Stimulated activated CD4-positive, alpha-beta T cell treated with anti-CD3 and anti-CD28 coated beads, Interleukin-4, amount 100 ng/mL, for 1 hour (primary cell): ENCODE measurements around the gene ZNF273.
"Not testable (repeated sequence)": the region's sequence is repeated elsewhere in the genome, so short reads cannot be mapped to it uniquely, and the experiment has no call there.

ENCODE experiments used
- DNase-seq: peaks from one replicate; pipeline ENCODE4 v3.0.0-alpha.2; 2020

ZNF273 gene

DNA sequence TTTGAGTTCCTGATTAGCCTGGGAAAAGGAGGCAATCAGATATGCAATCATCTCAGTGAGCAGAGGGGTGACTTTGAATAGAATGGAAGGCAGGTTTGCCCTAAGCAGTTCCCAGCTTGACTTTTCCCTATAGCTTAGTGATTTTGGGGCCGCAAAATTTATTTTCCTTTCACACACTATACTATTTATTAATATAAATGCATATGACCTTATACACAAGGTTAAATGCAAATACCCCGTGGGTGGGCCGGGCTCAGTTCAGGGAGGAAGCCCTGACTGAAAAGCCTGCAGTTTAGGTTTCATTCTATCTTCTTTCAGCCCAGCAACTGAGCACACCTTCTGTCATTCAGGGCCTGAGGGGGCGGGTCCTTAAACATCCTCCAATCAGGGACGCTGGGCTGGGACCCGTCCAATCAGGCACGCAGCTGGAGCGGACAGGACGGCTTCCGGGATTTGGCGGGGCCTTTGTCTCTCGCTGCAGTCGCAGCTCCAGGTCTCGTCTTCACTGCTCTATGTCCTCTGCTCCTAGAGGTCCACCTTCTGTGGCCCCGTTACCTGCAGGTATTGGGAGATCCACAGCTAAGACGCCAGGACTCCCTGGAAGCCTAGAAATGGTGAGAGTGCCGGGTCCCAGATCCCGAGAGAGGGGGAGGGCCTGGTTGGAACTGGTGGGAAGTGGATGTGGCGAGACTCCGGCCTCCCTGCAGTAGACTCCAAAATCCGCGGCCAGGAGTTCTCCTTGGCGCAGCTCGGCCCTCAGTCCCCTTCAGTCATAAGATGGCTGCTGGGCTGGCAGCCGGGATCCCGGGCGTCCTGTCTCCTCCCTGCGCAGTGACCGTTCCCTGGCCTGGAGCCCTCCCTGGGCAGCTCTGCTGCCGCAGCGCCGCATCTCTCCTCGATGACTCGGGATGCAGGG lies at the start of gene ZNF273:
TSS of gene ZNF273 (plus strand) at position 468 of the 916 bp plus-strand sequence. CDS start at position 513, 45 bp downstream.
- DNase-seq, result peak; percentile 88

DNA sequence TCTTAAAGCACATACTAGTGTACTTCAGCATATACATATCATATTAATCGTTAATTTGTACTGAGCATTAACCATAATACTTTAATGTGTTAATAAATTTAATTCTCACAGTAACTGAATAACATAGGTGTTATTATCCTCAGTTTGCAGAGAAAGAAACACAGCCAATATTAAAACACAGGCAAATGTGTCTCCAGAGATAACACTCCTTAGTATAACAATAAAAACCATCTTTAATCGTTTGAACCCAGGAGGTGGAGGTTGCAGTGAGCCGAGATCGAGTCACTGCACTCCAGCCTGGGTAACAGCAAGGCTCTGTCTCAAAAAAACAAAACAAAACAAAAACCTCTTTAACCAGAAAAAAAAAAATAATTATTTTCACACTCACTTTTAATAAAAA lies 49.4 kb upstream of the ZNF273 start:
- DNase-seq, result no peak

DNA sequence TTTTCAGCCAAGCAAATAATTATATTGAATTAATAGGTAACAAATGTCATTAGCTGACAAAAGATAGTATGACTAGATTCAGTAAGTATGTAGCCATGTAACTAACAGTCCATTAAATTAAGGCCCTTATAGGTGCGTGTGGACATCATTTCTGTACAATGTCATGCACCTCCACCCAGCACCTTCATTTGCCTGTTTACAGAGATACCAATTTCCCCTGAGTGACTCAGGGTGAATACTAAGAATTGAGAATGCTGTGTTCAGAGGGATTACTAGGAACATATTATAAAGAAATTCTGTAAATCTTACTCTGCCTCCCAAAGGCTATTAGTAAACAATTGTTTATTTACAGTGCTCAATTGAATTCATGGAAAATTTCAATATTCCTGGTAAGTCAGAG lies 48.1 kb upstream of the ZNF273 start:
- DNase-seq, result no peak

DNA sequence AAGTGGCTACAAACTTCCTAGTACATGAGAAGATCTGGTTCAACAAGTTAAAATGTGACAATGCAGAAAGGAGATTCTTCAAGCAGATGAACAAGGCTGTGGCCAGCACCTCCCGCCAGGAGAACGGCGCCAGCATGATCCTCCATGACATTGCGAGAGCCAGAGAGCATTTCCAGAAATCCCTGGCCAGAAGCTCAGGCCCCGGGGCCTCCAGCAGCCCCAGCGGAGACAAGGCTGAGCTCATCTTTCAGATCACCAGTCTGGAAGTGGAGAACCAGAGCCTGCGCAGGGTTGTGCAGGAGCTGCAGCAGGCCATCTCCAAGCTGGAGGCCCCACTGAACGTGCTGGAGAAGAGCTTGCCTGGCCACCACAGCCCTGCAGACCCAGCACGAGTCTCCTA lies 40.1 kb upstream of the ZNF273 start:
- DNase-seq, result no peak

DNA sequence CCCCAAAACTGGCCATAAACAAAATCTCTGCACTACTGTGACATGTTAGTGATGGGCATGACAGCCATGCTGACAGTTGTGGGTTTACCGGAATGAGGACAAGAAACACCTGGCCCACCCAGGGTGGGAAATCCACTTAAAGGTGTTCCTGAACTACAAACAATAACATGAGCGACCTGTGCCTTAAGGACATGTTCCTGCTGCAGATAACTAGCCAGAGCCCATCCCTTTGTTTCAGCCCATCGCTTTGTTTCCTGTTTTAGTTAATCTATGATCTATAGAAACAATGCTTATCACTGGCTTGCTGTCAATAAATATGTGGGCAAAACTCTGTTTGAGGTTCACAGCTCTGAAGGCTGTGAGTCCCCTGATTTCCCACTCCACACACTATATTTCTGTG lies 39.5 kb upstream of the ZNF273 start:
- DNase-seq, result not testable (repeated sequence)

DNA sequence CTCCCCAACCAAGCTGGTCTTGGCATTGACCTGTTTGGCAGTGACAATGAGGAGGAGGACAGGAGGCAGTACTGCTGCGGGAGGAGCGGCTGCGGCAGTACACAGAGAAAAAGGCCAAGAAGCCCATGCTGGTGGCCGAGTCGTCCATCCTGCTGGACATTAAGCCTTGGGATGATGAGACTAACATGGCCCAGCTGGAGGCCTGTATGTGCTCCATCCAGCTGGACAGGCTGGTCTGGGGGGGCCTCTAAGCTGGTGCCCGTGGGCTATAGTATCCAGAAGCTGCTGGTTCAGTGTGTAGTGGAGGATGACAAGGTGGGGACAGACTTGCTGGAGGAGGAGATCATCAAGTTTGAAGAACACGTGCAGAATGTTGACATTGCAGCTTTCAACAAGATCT lies 39.1 kb upstream of the ZNF273 start:
- no peak for DNase-seq

DNA sequence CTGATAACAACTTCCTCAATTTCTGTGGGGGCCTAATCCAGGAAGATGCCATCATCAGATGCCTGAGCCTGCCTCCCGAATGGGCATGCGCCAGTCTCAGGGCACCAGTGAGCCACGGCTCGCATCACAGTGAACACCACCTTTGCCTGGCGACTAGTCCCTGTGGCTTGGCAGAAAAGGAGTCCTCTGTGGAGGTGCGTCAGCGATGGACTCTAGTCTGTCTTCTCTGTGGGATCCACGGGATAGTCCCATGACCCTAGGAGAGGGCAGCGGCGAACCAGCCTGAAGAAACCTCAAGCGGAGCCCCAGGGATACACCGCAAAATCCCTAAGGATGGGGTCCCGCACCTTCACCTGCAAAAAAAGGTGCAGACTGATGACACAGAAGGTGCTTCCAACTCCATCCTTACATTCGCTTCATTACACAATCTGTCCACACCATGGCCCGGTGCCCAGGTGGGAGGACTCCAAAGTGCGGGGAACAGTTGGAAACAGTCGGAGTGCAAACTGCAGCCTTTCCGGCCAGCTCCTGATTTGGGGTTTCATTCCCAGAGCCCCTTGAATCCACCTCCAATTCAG lies 35.1 kb upstream of the ZNF273 start:
- DNase-seq, result no peak

DNA sequence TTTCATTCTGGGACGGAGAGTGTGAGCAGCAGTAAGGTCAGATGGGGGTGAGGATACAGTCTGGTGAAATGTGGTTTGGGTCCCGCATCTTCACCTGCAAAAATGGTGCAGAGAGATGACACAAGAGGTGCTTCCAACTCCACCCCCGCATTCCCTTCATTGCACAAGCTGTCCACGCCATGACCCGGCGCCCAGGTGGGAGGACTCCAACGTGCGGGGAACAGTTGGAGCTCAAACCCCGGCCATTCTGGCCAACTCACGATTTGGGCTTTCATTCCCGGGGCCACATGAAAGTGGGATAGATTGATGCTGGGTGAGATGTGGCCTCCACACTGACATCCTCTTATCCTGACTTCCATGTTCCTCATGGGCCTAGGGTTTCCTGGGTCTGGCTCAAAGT lies 34.6 kb upstream of the ZNF273 start:
- DNase-seq, result no peak

DNA sequence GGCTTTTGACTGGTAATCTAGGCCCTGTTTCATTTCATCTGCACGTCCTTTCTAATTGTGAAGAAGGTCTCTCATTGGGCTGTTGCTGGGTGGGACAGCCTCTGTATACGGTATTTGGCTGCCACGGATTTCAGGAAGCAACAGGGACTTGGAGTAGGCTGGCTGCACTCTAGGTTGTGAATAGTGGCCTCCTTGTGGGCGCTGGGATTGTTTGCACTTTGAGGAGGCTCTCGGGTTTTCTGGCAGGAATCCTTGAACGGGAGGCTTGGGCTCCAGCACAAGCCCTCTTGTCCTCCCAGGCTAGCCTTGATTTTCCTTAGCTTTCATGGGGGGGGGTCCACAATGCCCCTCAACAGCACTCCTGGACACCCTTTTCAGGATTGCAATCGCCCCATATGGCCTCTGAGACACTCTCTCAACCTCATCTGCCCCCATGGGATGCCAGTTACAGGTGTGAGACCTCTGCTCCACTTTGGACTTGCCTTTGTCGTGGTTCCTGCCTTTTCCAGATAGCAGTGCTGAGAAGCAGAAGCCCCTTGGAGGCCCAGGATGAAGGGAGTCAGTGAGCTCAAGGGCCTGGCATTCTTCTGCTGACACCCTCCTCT lies 33.9 kb upstream of the ZNF273 start:
- DNase-seq, result no peak

DNA sequence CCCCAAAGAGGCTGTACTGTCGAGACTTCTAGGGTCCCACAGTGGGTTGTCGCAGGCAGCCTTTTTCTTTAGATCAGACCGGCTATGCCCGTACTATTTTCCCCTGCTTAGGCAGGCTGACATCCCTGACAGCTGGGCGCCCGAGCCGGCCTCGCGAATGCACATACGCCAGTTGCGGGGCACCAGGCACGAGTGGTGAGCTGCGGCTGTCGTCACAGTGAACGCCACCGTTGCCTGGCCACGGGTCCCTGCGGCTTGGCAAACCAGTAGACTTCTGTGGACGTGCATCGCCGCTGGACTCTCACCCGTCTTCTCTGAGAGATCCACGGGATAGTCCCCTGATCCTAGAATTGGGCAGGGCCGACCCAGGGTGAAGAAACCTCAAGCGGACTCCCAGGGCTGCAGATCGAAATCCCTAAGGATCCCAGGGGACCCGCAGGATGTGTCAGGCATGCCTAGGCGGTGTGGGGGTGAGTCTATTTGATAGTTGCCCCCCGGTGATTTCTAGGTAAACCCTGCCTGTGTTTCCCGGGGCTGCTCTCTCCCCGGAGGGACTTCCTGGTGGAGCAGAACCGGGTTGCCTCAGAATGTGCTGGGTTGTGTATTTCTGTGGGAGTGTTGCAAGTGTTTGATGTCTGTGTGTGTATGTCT lies 33.0 kb upstream of the ZNF273 start:
- no peak for DNase-seq

DNA sequence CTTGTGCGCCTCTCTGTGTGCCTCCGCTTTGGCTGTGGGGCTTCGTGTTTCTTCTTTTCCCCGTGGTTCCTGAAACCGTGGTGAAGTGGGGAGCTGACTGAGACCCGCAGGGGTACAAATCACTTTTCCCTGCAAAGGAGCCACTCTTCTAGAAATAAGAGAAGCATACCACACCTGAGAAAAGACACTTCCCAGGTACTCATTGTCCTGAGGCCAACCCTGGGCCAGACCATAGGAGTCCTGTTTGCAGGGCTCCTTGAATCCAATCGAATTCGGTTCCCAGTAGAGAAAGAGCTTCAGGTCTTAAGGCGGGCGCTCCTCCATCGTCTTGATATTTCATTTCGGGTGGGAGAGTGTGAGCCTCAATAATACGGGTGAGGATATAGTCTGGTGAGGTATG lies 32.4 kb upstream of the ZNF273 start:
- DNase-seq, result no peak

DNA sequence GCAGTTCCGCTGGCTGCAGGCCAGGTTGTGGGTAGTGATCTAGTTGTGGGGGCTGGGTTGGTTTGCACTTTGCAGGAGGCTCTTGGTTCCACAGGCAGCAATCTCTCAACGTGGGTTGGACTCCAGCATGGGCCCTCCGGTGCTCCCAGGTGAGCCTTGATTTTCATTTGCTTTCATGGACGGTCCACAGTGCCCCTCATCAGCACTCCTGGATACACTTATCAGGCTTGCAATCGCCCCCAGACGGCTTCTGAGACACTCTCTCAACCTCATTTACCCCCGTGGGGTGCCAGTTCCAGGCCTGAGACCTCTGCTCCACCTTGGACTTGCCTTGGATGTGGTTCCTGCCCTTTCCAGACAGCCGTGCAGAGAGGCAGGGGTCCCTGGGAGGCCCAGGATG lies 31.3 kb upstream of the ZNF273 start:
- no peak for DNase-seq

DNA sequence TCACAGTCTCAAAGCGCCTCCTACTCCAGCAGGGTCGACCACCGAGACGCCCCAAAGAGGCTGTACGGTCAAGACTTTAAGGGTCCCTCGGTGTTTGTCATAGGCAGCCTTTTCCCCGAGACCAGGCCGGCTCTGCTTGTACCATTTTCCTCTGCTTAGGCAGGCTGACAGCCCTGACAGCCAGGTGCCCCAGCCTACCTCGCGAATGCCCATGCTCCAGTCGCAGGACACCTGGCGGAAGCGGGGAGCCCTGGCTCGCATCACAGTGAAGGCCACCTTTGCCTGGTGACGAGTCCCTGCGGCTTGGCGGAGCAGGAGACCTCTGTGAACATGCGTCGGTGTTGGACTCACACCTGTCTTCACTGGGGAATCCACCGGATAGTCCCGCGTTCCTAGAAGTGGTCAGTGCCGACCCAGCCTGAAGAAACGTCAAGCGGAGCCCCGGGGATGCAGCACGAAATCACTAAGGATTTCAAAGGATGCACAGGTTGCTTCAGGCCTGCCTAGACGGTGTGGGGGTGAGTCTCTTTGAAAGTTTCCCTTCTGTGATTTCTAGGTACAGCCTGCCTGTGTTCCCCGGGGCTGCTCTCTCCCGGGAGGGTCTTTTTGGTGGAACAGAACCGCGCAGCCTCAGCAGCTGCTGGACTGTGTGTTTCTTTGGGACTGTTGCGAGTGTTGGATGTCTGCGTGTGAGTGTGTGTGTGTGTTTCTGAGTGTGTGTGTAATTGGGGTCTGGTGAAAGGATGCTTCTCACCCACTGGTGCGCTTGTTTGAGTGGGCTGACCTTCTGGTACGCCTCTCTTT lies 30.5 kb upstream of the ZNF273 start:
- no peak for DNase-seq

DNA sequence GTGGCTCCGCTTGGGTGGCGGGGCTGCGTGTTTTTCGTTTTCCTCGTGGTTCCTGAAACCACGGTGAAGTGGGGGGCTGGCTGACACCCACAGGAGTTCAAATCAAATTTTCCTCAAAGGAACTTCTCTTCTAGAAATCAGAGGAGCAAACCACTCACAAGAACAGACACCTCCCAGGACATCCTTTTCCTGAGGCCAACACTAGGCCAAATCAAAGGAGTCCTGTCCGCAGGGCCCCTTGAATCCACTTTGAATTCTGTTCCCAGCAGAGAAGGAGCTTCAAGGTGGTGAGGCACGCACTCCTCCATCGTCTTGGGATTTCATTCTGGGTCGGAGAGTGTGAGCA lies 29.9 kb upstream of the ZNF273 start:
- no peak for DNase-seq

DNA sequence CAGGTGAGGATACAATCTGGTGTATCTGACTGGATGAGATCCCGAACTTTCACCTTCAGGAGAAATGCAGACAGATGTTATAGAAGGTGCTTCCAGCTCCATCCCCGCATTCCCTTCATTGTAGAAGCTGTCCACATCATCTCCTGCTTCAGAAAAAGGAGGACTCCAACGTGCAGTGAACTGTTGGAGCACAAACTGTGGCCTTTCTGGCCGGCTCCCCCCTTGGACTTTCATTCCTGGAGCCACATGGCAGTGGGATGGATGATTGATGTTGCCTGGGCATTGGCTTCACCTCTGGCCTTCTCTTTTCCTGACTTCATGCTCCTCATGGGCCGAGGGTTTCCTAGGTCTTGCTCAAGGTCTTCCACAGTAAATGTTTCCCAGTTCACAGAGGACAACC lies 29.6 kb upstream of the ZNF273 start:
- no peak for DNase-seq

DNA sequence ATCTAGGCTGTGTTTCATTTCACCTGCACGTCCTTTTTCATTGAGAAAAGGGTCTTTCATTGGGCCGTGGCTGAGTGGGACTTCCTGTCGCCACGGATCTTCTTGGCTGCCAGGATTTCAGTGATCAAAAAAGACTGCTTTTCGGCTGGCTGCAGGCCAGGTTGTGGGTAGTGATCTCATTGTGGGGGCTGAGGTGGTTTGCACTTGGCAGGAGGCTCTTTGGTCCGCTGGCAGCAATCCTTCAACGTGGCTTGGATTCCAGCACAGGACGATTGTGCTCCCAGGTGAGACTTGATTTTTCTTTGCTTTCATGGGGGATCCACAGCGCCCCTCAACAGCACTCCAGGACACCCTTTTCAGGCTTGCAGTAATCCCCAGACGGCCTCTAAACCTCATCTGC lies 29.0 kb upstream of the ZNF273 start:
- DNase-seq, result no peak

DNA sequence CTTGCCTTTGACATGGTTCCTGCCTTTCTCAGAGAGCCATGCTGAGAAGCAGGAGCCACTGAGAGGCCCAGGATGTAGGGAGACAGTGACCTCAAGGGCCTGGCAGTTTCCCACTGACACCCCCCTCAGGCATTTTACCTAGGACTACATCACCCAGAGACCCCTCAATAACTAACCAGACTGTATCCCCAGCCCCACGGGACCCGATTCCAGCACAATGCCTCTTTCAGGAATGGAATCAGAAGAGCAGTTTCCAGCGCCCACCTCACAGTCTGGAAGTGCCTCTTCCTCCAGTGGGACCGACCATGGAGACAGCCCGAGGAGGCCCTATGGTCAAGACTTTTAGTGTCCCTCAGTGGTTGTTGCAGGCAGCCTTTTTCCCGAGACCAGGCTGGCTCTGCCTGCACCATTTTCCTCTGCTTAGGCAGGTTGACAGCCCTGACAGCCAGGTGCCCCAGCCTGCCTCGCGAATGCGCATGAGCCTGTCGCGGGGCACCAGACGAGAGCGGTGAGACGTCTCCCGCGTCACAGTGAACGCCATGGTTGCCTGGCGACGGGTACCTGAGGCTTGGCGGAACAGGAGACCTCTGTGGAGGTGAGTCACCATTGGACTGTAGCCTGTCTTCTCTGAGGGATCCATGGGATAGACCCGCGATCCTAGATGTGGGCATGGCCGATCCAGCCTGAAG lies 28.4 kb upstream of the ZNF273 start:
- no peak for DNase-seq

DNA sequence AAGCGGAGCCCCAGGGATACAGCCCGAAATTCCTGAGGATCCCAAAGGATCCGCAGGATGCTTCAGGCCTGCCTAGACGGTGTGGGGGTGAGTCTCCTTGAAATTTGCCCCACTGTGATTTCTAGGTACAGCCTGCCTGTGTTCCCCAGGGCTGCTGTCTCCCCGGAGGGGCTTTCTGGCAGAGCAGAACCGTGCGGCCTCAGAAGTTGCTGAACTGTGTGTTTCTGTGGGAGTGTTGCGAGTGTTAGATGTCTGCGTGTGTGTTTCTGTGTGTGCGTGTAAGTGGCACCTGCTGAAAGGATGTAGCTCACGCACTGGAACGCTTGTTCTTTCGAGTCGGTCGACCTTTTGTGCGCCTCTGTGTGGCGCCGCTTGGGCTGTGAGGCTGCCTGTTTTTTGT lies 27.8 kb upstream of the ZNF273 start:
- DNase-seq, result no peak

DNA sequence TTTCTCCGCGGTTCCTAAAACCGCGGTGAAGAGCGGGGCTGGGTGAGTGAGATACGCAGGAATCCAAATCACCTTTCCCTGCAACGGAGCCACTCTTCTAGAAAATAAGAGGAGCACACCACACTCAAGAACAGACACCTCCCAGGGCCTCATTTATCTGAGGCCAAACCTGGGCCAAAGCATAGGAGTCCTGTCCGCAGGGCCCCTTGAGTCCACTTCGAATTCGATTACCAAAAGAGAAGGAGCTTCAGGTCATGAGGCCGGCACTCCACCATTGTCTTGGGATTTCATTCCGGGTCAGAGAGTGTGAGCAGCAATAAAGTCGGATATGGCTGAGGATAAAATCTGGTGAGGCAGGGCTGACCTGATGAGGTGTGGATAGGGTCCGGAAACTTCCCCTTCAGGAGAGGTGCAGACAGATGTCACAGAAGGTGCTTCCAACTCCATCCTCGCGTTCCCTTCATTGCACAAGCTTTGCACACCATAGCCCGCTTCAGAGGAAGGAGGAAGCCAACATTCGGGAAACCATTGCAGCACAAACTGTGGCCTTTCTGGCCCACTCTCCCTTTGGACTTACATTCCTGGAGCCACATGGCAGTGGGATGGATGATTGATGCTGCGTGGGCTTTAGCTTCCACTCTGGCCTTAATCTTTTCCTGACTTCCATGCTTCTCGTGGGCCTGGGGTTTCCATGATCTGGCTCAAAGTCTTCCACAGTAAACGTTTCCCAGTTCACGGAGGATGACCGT lies 27.2 kb upstream of the ZNF273 start:
- no peak for DNase-seq

DNA sequence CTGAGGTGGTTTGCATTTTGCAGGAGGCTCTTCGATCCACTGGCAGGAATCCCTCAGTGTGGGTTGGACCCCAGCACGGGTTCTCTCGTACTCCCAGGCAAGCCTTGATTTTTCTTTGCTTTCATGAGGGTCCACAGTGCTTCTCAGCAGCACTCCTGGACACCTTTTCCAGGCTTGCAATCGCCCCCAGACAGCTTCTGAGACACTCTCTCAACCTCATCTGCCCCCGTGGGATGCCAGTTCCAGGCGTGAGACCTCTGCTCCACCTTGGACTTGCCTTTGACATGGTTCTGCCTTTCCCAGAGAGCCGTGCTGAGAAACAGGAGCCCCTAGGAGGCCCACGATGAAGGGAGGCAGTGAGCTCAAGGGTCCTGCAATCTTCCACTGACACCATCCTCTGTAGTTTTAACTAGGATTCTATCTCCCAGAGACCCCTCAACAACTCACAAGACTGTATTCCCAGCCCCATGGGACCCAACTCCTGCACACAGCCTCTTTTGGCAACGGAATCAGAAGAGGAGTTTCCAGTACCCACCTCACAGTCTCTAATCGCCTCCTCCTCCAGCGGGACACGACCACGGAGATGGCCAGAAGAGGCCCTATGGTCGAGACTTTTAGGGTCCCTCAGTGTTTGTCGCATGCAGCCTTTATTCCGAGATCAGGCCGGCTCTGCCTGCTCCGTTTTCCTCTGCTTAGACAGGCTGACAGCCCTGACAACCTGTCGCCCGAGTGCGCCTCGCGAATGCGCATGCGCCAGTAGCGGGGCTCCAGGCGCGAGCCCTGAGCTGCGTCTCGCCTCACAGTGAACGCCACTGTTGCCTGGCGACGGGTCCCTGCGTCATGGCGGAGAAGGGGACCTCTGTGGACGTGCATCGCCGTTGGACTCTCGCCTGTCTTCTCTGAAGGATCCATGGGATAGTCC lies 26.0 kb upstream of the ZNF273 start:
- DNase-seq, result peak; percentile 76
